ENCODE results near the gene RPL9. TPM values are rescaled to one million over a fixed set of nuclear protein-coding genes. Genes with fewer than 3 reads are reported as not detected.

Gene RPL9
- total and polyA plus RNA-seq, 2 of the 13 experiments (the other 11 are each of a cell fraction or from before 2014, with no cell fraction given): 993 to 2,148 TPM

GRCh38 chr4:39433878-39434492 lies 24.7 kb downstream of the RPL9 start (continued):
- TF ChIP-seq ZNF512 (CRISPR knock-in tag; IDR thresholded peaks at IDR 0.05) (no peak), ATF3 (CRISPR knock-in tag; IDR thresholded peaks at IDR 0.05) (no peak), ZNF552 (CRISPR knock-in tag; IDR thresholded peaks at IDR 0.05; ENCODE audit: borderline replicate concordance) (no peak), BRCA1 (CRISPR knock-in tag; IDR thresholded peaks at IDR 0.05) (no peak), ZSCAN22 (CRISPR knock-in tag; IDR thresholded peaks at IDR 0.05) (no peak)

GRCh38 chr4:39429476-39430334 lies 29.0 kb downstream of the RPL9 start:
- Histone ChIP-seq H3K79me2 (ENCODE audit: insufficient read depth, low read length) (peaks cover 64% of the 10 kb centered on the region), H3K27me3 (ENCODE audit: control insufficient read depth in 1 of 2, insufficient read depth in 2 of 2, low read length in 2 of 2) (no peaks in the 10 kb centered on the region), H3K4me1 (ENCODE audit: insufficient read depth, low read length) (peaks cover 77% of the 10 kb centered on the region), H3K36me3 (replicated peaks in 1 of 2; ENCODE audit: control insufficient read depth in 1 of 2, insufficient read depth in 2 of 2, low read length in 2 of 2) (peaks cover 1 to 28% of the 10 kb centered on the region in 2 experiments; a peak in 3 of 5 replicates), H3K9me3 (ENCODE audit: low read length) (no peaks in the 10 kb centered on the region), H3K4me2 (ENCODE audit: low read depth, low read length) (peak overlapping the region; percentile 78), H3K9ac (ENCODE audit: insufficient read depth, low read depth, low read length) (peak overlapping the region; percentile 58), H4K20me1 (ENCODE audit: insufficient read depth, low read length) (no peaks in the 10 kb centered on the region), H3K4me3 (replicated peaks in 1 of 3; ENCODE audit: insufficient read depth in 1 of 3, low read depth in 2 of 3, low read length in 3 of 3) (peak overlapping the region in 2 of 3 experiments; percentile 39 to 52; a peak in 4 of 6 replicates), H2AFZ (ENCODE audit: low read length) (no peak overlapping the region), H3K27ac (ENCODE audit: extremely low read length, insufficient read depth, low read length) (peak overlapping the region; percentile 91)
- FAIRE-seq: peak; percentile 71
- TSS peak; percentile 32 for BruUV-seq (replicated peaks)
- ChIA-PET CTCF (ENCODE audit: low intra/inter-chr PET ratio, low total read pairs) (no interaction called here), POLR2A (interaction anchor here (0.7 to 8.4 kb wide), 14 partner anchors 9 to 246 kb away, joined by 3 to 121 read pairs (median 6); partner anchors contain the start of genes KLB, LIAS, RFC1 and RPL9)
- in situ Hi-C loops (cut with HindIII; ENCODE audit: extremely low pct_ligation_motif_present, low pct_unique_long_range_greater_than_20kb): no loop called here
- peak; percentile 87 for ATAC-seq
- intact Hi-C loops (cut with micrococcal nuclease; ENCODE audit: unreplicated experiment): loop anchor here (1.0 kb wide), 2 partner anchors 16 to 88 kb away; no protein-coding TSS in a partner anchor
- 5% methylated on average over 4 of the region's 4 CpGs for WGBS (ENCODE audit: low lambda C conversion rate)
- peak; percentile 85 for DNase-seq (ENCODE audit: low spot score)
- TF ChIP-seq ZNF12 (CRISPR knock-in tag; IDR thresholded peaks at IDR 0.05) (no peak), ZNF30 (CRISPR knock-in tag; IDR thresholded peaks at IDR 0.05) (no peak), THAP11 (CRISPR knock-in tag; IDR thresholded peaks at IDR 0.05) (peak; percentile 54), ATF2 (CRISPR knock-in tag; IDR thresholded peaks at IDR 0.05) (peak; percentile 69), NR2F6 (IDR thresholded peaks at IDR 0.05) (peak; percentile 93), NR2F6 (CRISPR knock-in tag; IDR thresholded peaks at IDR 0.05) (peak; percentile 68), ZNF207 (IDR thresholded peaks at IDR 0.05; ENCODE audit: borderline replicate concordance) (no peak), ZFP37 (CRISPR knock-in tag; IDR thresholded peaks at IDR 0.05; ENCODE audit: borderline replicate concordance) (no peak), RARA (CRISPR knock-in tag; IDR thresholded peaks at IDR 0.05) (peak; percentile 41), ELF4 (CRISPR knock-in tag; IDR thresholded peaks at IDR 0.05; ENCODE audit: borderline replicate concordance) (no peak)

All from HepG2 (cell line).